ENCODE data around the gene WDR20.

The WDR20 gene

GRCh38 chr14:102222751-102223150, 83.1 kb downstream of the WDR20 start:
- H3K4me3 ChIP-seq (replicated peaks; ENCODE audit: low read depth, low read length) = no peak overlapping the region
- H3K36me3 ChIP-seq (ENCODE audit: control insufficient read depth, insufficient read depth, low read length) = peaks cover 2% of the 10 kb centered on the region
- H3K27me3 ChIP-seq (replicated peaks; ENCODE audit: control insufficient read depth, insufficient read depth, low read length) = no peaks in the 10 kb centered on the region
- DNase-seq (ENCODE audit: extremely low read depth, insufficient read length) = no peak
- no peak for TF ChIP-seq CTCF (IDR thresholded peaks at IDR 0.05; ENCODE audit: insufficient read depth, low read length, poor library complexity, severe bottlenecking)

- no peaks in the 10 kb centered on the region for H3K27me3 ChIP-seq (replicated peaks; ENCODE audit: control insufficient read depth, insufficient read depth, low read length)
- no peak overlapping the region for H3K4me3 ChIP-seq (replicated peaks; ENCODE audit: low read depth, low read length)
- no peak for DNase-seq (ENCODE audit: extremely low read depth, insufficient read length)
- no peak for TF ChIP-seq CTCF (IDR thresholded peaks at IDR 0.05; ENCODE audit: insufficient read depth, low read length, poor library complexity, severe bottlenecking)
- H3K36me3 ChIP-seq (ENCODE audit: control insufficient read depth, insufficient read depth, low read length) = peaks cover 2% of the 10 kb centered on the region
These were observed 84.0 kb downstream of the WDR20 start for GRCh38 chr14:102223682-102224081.

- no peak for DNase-seq (ENCODE audit: extremely low read depth, insufficient read length)
- TF ChIP-seq CTCF (IDR thresholded peaks at IDR 0.05; ENCODE audit: insufficient read depth, low read length, poor library complexity, severe bottlenecking) = no peak
- no peak overlapping the region for H3K4me3 ChIP-seq (replicated peaks; ENCODE audit: low read depth, low read length)
- H3K27me3 ChIP-seq (replicated peaks; ENCODE audit: control insufficient read depth, insufficient read depth, low read length) = no peaks in the 10 kb centered on the region
- peaks cover 2% of the 10 kb centered on the region; the same call in 1 of the 2 replicates for H3K36me3 ChIP-seq (ENCODE audit: control insufficient read depth, insufficient read depth, low read length)
These were observed 85.7 kb downstream of the WDR20 start for GRCh38 chr14:102225386-102225785.

- Histone ChIP-seq H3K36me3 (ENCODE audit: control insufficient read depth, insufficient read depth, low read length) (peaks cover 2% of the 10 kb centered on the region; the same call in 1 of the 2 replicates), H3K4me3 (replicated peaks; ENCODE audit: low read depth, low read length) (no peak overlapping the region), H3K27me3 (replicated peaks; ENCODE audit: control insufficient read depth, insufficient read depth, low read length) (no peaks in the 10 kb centered on the region)
- DNase-seq (ENCODE audit: extremely low read depth, insufficient read length) = no peak
- no peak for TF ChIP-seq CTCF (IDR thresholded peaks at IDR 0.05; ENCODE audit: insufficient read depth, low read length, poor library complexity, severe bottlenecking)
These were observed 86.2 kb downstream of the WDR20 start for GRCh38 chr14:102225936-102226335.

- Histone ChIP-seq H3K27me3 (replicated peaks; ENCODE audit: control insufficient read depth, insufficient read depth, low read length) (no peaks in the 10 kb centered on the region), H3K36me3 (ENCODE audit: control insufficient read depth, insufficient read depth, low read length) (peaks cover 2% of the 10 kb centered on the region; the same call in 1 of the 2 replicates), H3K4me3 (replicated peaks; ENCODE audit: low read depth, low read length) (no peak overlapping the region)
- DNase-seq (ENCODE audit: extremely low read depth, insufficient read length) = no peak
- no peak for TF ChIP-seq CTCF (IDR thresholded peaks at IDR 0.05; ENCODE audit: insufficient read depth, low read length, poor library complexity, severe bottlenecking)
These were observed 86.8 kb downstream of the WDR20 start for GRCh38 chr14:102226356-102227125.

All from GM06990 (cell line).